ENCODE measurements around the gene NDUFB2. TPM values are rescaled to one million over a fixed set of nuclear protein-coding genes. Genes with fewer than 3 reads are reported as not detected.
A peak's percentile ranks its signal among the peaks of the same experiment; 100 is the strongest.

The NDUFB2 gene
- total RNA-seq, 1 donor from 2014 or later, result 174 TPM

DNA sequence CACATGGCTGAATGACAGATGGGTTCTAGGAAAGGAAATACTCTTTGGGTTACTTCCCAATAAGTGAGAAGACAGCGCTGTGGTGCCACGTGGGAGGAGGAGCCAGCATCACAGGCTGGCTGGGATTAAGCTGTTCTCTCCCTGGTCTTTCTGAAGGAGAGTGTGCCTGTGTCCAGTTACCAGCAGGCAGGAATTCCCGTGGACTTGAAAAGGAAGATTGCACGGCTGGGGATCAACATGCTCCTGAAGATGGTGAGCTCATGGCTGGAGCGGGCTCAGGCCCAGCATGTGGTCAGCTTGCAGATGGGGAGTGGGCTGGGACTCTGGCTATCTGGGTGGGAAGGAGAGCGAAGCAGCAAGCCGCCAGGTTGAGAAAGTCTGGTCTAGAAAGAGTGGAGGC is 15.6 kb upstream of the NDUFB2 start:
- H3K36me3 Mint-ChIP-seq (ENCODE audit: insufficient read depth), result peaks cover 30% of the 10 kb centered on the region
- peaks cover 2% of the 10 kb centered on the region for H3K4me1 Mint-ChIP-seq (ENCODE audit: low read depth)
- no peak for TF ChIP-seq CTCF (IDR thresholded peaks at IDR 0.05; ENCODE audit: unreplicated experiment)
- DNase-seq (ENCODE audit: low spot score, unreplicated experiment), result no peak
- no peaks in the 10 kb centered on the region for H3K27me3 Mint-ChIP-seq
- H3K4me3 Mint-ChIP-seq (ENCODE audit: low read depth), result no peak overlapping the region
- no peak overlapping the region for H3K27ac Mint-ChIP-seq
- H3K9me3 Mint-ChIP-seq (ENCODE audit: low read depth), result no peaks in the 10 kb centered on the region

DNA sequence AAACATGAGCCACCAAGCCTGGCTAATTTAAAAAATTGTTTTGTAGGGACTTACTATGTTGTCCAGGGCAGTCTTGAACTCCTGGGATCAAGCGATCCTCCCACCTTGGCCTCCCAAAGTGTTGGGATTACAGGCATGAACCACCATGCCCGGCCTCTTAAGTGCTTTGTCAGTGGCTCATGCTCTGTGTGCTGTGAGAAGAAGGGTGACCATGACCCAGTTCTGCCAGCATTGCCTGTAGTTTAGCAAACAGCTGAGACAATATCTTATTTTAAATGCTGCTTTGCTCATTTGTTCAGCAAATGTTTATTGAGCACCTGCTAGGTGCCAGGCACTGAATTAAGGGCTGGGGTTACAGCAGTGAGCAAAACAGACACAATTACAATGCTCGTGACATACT is 14.7 kb upstream of the NDUFB2 start:
- DNase-seq (ENCODE audit: low spot score, unreplicated experiment), result no peak
- Mint-ChIP-seq H3K4me1 (ENCODE audit: low read depth) (peaks cover 2% of the 10 kb centered on the region), H3K27ac (no peak overlapping the region), H3K27me3 (no peaks in the 10 kb centered on the region), H3K36me3 (ENCODE audit: insufficient read depth) (peaks cover 27% of the 10 kb centered on the region), H3K4me3 (ENCODE audit: low read depth) (no peak overlapping the region), H3K9me3 (ENCODE audit: low read depth) (no peaks in the 10 kb centered on the region)
- TF ChIP-seq CTCF (IDR thresholded peaks at IDR 0.05; ENCODE audit: unreplicated experiment), result no peak

DNA sequence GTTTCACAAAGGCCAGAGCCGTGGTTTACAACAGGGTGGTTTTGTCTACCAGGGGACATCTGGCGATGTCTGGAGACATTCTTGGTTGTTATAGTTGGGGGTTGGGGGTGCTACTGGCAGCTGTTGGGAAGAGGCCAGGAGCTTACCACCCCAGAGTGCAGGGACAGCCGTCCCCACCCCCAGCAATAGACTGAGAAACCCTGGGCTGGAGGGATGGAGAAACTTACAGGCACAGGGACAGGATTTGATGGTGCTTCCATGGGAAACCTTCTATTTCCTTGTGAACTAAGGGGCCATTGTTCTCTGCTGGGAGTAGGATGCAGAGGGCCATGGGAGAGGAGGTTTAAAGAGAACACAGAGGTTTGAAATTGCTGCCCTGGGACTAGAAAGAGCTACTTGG is 12.9 kb upstream of the NDUFB2 start:
- Mint-ChIP-seq H3K36me3 (ENCODE audit: insufficient read depth) (peaks cover 21% of the 10 kb centered on the region), H3K27me3 (no peaks in the 10 kb centered on the region), H3K4me3 (ENCODE audit: low read depth) (no peak overlapping the region), H3K27ac (peak overlapping the region; percentile 46), H3K9me3 (ENCODE audit: low read depth) (no peaks in the 10 kb centered on the region), H3K4me1 (ENCODE audit: low read depth) (peaks cover 2% of the 10 kb centered on the region)
- no peak for DNase-seq (ENCODE audit: low spot score, unreplicated experiment)
- TF ChIP-seq CTCF (IDR thresholded peaks at IDR 0.05; ENCODE audit: unreplicated experiment), result no peak

DNA sequence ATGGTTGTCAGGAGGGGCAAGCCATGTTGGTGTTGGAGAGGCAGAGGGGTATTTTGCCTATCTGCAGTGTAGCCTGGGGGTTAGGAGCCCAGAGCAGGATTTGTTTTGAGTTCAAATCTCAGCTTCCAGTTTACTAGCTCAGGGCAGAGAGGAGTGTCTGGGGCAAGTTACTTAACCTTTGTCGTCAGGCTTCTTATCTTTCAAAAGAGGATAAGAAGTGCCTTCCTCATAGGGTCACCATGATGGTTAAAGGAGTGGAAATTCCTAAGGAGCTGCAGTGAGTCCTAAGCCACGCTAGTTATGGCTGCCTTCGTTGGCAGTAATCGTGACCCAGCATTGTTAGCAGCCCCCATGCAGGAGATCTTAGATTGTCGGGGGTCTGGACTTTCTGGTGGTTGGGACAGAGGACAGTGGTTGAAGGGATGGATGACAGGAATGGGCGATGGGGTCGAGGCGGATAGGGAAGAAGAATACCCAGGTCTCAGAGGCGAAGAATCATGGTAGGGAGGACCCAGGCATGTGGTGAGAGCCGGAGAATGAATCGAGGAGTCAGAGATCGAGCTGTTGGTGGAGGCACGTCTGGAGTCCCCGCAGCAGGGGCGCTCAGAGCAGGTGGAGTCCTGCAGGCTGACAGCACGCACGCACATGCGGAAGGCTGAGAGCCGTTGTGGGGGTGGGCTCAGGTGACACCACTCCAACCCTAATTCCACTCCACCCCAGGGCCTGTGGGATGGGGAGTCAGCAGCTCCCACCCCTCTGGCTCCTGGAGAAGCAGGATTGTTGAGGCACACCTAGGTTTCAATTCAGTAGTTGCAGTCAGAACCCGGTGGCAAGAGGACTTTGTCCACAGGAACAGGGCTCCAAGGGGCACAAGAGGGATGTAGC is 12.2 kb upstream of the NDUFB2 start:
- TF ChIP-seq CTCF (IDR thresholded peaks at IDR 0.05; ENCODE audit: unreplicated experiment), result no peak
- Mint-ChIP-seq H3K4me1 (ENCODE audit: low read depth) (peaks cover 2% of the 10 kb centered on the region), H3K9me3 (ENCODE audit: low read depth) (no peaks in the 10 kb centered on the region), H3K27ac (peak overlapping the region; percentile 46), H3K27me3 (no peaks in the 10 kb centered on the region), H3K4me3 (ENCODE audit: low read depth) (no peak overlapping the region), H3K36me3 (ENCODE audit: insufficient read depth) (peaks cover 18% of the 10 kb centered on the region)
- DNase-seq (ENCODE audit: low spot score, unreplicated experiment), result no peak

DNA sequence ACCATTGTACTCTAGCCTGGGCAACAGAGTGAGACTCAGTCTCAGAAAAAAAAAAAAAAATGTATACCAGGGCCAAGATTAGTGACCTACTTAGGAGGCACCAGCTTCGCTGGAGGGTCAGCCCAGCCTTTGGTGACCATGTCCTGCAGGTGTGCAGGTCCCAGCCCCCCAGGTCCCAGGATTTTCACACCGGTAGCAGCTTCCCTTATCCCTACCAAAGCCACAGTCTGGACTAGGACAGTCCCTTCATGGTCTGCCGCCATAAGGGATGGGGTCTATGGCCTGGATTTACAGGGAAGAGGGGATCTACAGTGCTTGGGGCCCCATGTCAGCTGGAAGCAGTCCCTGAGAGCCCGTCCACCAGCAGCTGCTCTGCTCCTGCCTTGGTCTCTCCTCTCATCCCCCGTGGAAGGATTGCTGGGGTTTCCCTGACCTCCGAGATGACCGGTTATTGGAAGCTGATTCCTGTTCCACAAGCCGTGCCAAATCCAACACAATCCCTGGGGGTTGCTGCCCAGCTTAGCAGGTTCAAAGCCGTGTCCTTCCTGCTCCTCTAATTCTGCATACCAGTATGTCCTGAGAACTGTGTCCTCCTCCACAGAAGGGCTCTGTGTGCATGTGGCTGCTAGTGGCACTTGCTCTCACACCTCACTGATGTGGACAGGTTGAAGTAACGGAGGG is 11.0 kb upstream of the NDUFB2 start:
- no peak for DNase-seq (ENCODE audit: low spot score, unreplicated experiment)
- Mint-ChIP-seq H3K36me3 (ENCODE audit: insufficient read depth) (peaks cover 14% of the 10 kb centered on the region), H3K27me3 (no peaks in the 10 kb centered on the region), H3K4me1 (ENCODE audit: low read depth) (peaks cover 2% of the 10 kb centered on the region), H3K9me3 (ENCODE audit: low read depth) (no peaks in the 10 kb centered on the region), H3K4me3 (ENCODE audit: low read depth) (no peak overlapping the region), H3K27ac (no peak overlapping the region)
- no peak for TF ChIP-seq CTCF (IDR thresholded peaks at IDR 0.05; ENCODE audit: unreplicated experiment)
